Panc1 (cell line): ENCODE data around the gene SPATA31E1. TPM values are rescaled to one million over a fixed set of nuclear protein-coding genes. Genes with fewer than 3 reads are reported as not detected.

Source experiments
- ATAC-seq: fragments of 200-7000 bp; cut with Tn5 transposase; 2 replicates; pipeline ENCODE4 v1.9.1; 2020; ENCODE audit warnings: mild to moderate bottlenecking, moderate library complexity
- BruUV-seq: library from RNA; stranded (reverse); fragments of 400-500 nt; replicated peaks from 2 replicates; lab custom pipeline; 2021; lab: Mats Ljungman, UMichigan
- CTCF ChIA-PET: fragments of 300-600 bp; sonication (Branson Sonifier 250); formaldehyde crosslinking; loops from one replicate; lab custom pipeline; 2022; ENCODE audit warnings: antibody characterized with exemption; lab: Charles Lee
- POLR2A ChIA-PET: fragments of 300-600 bp; sonication (Branson Sonifier 250); formaldehyde crosslinking; loops from one replicate; lab custom pipeline; 2022; ENCODE audit warnings: antibody characterized with exemption; lab: Charles Lee
- DNase-seq: peaks from one replicate; pipeline ENCODE4 v3.0.0-alpha.2; 2010; ENCODE audit warnings: low read depth, low spot score
- H3K27ac ChIP-seq: 2 replicates; pipeline ENCODE4 v1.5.1; 2011; ENCODE audit warnings: mild to moderate bottlenecking, low read length, inconsistent platforms
- H3K27me3 ChIP-seq: fragments of 200-500 bp; sonication (Bioruptor generic); 2 replicates; pipeline ENCODE4 v1.6.0; 2014; ENCODE audit warnings: low read length, inconsistent platforms; ENCODE audit not compliant: control insufficient read depth, insufficient read depth
- H3K36me3 ChIP-seq: fragments of 200-500 bp; sonication (Bioruptor generic); 2 replicates; pipeline ENCODE4 v1.5.1; 2014; ENCODE audit warnings: inconsistent platforms, mild to moderate bottlenecking, low read length, moderate library complexity; ENCODE audit not compliant: control insufficient read depth, insufficient read depth
- H3K4me1 ChIP-seq: 2 replicates; pipeline ENCODE4 v1.5.1; 2011; ENCODE audit warnings: inconsistent platforms, mild to moderate bottlenecking, low read length, moderate library complexity; ENCODE audit not compliant: control insufficient read depth, insufficient read depth
- H3K4me3 ChIP-seq, 2 experiments: 2 replicates each; pipeline ENCODE4 v1.5.1; 2011 to 2012; ENCODE audit warnings: low read depth in 2 of 2, low read length in 2 of 2, mild to moderate bottlenecking in 2 of 2, inconsistent platforms in 1 of 2, moderate library complexity in 1 of 2
- H3K9me3 ChIP-seq: fragments of 200-500 bp; sonication (Bioruptor generic); 2 replicates; pipeline ENCODE4 v1.5.1; 2014; ENCODE audit warnings: low read depth, mild to moderate bottlenecking, inconsistent platforms, low read length, moderate library complexity; ENCODE audit not compliant: control insufficient read depth, insufficient read depth
- POLR2AphosphoS5 ChIP-seq: IDR thresholded peaks from 2 replicates; pipeline ENCODE4 v1.6.1; 2012; ENCODE audit warnings: mild to moderate bottlenecking, low read depth, low read length, moderate library complexity
- SIN3A ChIP-seq: IDR thresholded peaks from 2 replicates; pipeline ENCODE4 v1.6.1; 2012; ENCODE audit warnings: low read depth, mild to moderate bottlenecking, low read length, moderate library complexity, borderline replicate concordance; ENCODE audit not compliant: insufficient read depth
- TCF7L2 ChIP-seq: IDR thresholded peaks from 2 replicates; pipeline ENCODE4 v1.6.1; 2011; ENCODE audit warnings: mild to moderate bottlenecking, low read depth, low read length, inconsistent platforms
- in situ Hi-C: cut with HindIII; loops from 2 replicates; pipeline ENCODE4 v1.10.0; 2016; ENCODE audit warnings: low sequenced_read_pairs, low pct_unique_long_range_greater_than_20kb
- intact Hi-C: fragments of 100-400 bp; cut with micrococcal nuclease; formaldehyde crosslinking; loops from one replicate; pipeline ENCODE4 v1.10.0; 2022; ENCODE audit not compliant: unreplicated experiment
- total RNA-seq: library from RNA; stranded (reverse); gene quantifications from one replicate; pipeline ENCODE4 v1.2.1, GENCODE V29; 2021; ENCODE audit not compliant: unreplicated experiment
- TF ChIP-seq, protein P1 (sequence below), 2 experiments: IDR thresholded peaks; 2 replicates each; pipeline ENCODE4 v1.6.1; 2011 to 2012; ENCODE audit warnings: low read depth in 2 of 2, control low read depth in 1 of 2, low read length in 1 of 2, mild to moderate bottlenecking in 1 of 2, moderate library complexity in 1 of 2; ENCODE audit not compliant: insufficient read depth in 1 of 2
- TF ChIP-seq, protein P2 (sequence below): fragments of 450-650 bp; IDR thresholded peaks from 2 replicates; pipeline ENCODE4 v1.5.1; 2017; ENCODE audit warnings: mild to moderate bottlenecking

Gene SPATA31E1
- total RNA-seq, 1 experiment from 2014 or later, result not detected

DNA sequence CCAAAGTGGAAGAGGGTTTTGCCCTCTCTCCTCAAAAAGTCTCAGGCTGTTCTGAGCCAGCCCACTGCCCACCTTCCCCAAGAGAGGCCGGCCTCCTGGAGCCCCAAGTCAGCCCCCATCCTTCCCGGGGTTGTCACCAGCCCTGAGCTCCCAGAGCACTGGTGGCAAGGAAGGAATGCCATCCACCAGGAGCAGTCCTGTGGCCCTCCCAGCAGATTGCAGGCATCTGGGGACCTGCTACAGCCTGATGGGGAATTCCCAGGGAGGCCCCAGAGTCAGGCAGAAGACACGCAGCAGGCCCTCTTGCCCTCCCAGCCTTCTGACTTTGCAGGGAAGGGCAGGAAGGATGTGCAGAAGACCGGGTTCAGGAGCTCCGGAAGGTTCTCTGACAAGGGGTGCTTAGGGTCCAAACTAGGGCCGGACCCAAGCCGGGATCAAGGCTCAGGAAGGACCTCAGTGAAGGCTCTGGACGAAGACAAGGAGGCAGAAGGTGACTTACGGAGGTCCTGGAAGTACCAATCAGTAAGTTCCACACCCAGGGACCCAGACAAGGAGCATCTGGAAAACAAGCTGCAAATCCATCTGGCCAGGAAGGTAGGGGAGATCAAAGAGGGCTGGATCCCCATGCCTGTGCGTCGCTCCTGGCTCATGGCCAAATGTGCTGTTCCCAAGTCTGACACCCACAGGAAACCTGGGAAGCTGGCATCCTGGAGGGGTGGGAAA is 3.7 kb downstream of the SPATA31E1 start:
- Histone ChIP-seq H3K27ac (no peak overlapping the region), H3K36me3 (no peaks in the 10 kb centered on the region), H3K4me1 (no peaks in the 10 kb centered on the region), H3K27me3 (no peaks in the 10 kb centered on the region), H3K9me3 (no peaks in the 10 kb centered on the region), H3K4me3 (no peak overlapping the region)
- no peak for ATAC-seq
- intact Hi-C loops (no loop called here), in situ Hi-C loops (no loop called here)
- POLR2A ChIA-PET, result no interaction called here
- no TSS peak for BruUV-seq
- CTCF ChIA-PET, result no interaction called here
- TF ChIP-seq, protein P1, sequence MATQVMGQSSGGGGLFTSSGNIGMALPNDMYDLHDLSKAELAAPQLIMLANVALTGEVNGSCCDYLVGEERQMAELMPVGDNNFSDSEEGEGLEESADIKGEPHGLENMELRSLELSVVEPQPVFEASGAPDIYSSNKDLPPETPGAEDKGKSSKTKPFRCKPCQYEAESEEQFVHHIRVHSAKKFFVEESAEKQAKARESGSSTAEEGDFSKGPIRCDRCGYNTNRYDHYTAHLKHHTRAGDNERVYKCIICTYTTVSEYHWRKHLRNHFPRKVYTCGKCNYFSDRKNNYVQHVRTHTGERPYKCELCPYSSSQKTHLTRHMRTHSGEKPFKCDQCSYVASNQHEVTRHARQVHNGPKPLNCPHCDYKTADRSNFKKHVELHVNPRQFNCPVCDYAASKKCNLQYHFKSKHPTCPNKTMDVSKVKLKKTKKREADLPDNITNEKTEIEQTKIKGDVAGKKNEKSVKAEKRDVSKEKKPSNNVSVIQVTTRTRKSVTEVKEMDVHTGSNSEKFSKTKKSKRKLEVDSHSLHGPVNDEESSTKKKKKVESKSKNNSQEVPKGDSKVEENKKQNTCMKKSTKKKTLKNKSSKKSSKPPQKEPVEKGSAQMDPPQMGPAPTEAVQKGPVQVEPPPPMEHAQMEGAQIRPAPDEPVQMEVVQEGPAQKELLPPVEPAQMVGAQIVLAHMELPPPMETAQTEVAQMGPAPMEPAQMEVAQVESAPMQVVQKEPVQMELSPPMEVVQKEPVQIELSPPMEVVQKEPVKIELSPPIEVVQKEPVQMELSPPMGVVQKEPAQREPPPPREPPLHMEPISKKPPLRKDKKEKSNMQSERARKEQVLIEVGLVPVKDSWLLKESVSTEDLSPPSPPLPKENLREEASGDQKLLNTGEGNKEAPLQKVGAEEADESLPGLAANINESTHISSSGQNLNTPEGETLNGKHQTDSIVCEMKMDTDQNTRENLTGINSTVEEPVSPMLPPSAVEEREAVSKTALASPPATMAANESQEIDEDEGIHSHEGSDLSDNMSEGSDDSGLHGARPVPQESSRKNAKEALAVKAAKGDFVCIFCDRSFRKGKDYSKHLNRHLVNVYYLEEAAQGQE (IDR thresholded peaks at IDR 0.05; ENCODE audit: insufficient read depth in 1 of 2, low read depth in 2 of 2, low read length in 1 of 2), result no peak
- TF ChIP-seq POLR2AphosphoS5 (no peak), TCF7L2 (no peak), SIN3A (no peak)
- TF ChIP-seq, protein P2, sequence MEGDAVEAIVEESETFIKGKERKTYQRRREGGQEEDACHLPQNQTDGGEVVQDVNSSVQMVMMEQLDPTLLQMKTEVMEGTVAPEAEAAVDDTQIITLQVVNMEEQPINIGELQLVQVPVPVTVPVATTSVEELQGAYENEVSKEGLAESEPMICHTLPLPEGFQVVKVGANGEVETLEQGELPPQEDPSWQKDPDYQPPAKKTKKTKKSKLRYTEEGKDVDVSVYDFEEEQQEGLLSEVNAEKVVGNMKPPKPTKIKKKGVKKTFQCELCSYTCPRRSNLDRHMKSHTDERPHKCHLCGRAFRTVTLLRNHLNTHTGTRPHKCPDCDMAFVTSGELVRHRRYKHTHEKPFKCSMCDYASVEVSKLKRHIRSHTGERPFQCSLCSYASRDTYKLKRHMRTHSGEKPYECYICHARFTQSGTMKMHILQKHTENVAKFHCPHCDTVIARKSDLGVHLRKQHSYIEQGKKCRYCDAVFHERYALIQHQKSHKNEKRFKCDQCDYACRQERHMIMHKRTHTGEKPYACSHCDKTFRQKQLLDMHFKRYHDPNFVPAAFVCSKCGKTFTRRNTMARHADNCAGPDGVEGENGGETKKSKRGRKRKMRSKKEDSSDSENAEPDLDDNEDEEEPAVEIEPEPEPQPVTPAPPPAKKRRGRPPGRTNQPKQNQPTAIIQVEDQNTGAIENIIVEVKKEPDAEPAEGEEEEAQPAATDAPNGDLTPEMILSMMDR, result no peak
- no peak for DNase-seq

DNA sequence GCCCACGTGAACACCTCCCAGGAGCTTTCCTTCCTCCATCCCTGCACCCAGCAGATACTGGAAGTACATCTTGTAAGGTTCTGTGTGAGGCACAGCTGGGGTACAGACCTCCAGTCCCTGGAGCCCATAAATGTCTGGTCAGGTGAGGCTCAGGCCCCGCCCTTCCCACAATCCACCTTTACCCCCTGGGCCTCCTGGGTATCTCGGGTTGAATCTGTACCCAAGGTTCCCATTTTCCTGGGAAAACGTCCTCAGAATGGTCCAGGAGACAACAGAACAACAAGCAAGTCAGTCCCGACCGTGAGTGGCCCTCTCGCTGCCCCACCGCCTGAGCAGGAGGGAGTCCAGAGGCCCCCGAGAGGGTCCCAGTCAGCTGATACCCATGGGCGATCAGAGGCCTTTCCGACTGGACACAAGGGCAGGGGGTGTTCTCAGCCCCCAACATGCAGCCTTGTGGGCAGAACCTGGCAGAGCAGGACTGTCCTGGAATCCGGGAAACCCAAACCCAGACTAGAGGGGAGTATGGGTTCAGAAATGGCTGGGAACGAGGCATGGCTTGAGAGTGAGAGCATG is 4.3 kb downstream of the SPATA31E1 start:
- Histone ChIP-seq H3K9me3 (no peaks in the 10 kb centered on the region), H3K27ac (no peak overlapping the region), H3K4me1 (no peaks in the 10 kb centered on the region), H3K27me3 (no peaks in the 10 kb centered on the region), H3K36me3 (no peaks in the 10 kb centered on the region), H3K4me3 (no peak overlapping the region)
- BruUV-seq, result no TSS peak
- ATAC-seq, result no peak
- TF ChIP-seq, protein P2, result no peak
- TF ChIP-seq SIN3A (no peak), TCF7L2 (no peak)
- TF ChIP-seq, protein P1 (IDR thresholded peaks at IDR 0.05; ENCODE audit: insufficient read depth in 1 of 2, low read depth in 2 of 2, low read length in 1 of 2), result no peak
- intact Hi-C loops (no loop called here), in situ Hi-C loops (no loop called here)
- POLR2A ChIA-PET, result no interaction called here
- no peak for DNase-seq
- CTCF ChIA-PET, result no interaction called here
